Chondrocyte (in vitro differentiated cells): ENCODE data around the gene AFP. TPM values are rescaled to one million over a fixed set of nuclear protein-coding genes. Genes with fewer than 3 reads are reported as not detected.

Source experiments
- DNase-seq: peaks from one replicate; pipeline ENCODE4 v3.0.0; 2021; ENCODE audit warnings: mixed read lengths, low spot score
- H3K27ac Mint-ChIP-seq: one replicate; pipeline ENCODE4 v1.8.0; 2021; ENCODE audit warnings: mild to moderate bottlenecking, moderate library complexity, mixed read lengths; ENCODE audit not compliant: unreplicated experiment
- H3K27me3 Mint-ChIP-seq: 2 replicates; pipeline ENCODE4 v1.8.0; 2021; ENCODE audit warnings: low read depth, mixed read lengths
- H3K36me3 Mint-ChIP-seq: 2 replicates; pipeline ENCODE4 v1.8.0; 2021; ENCODE audit warnings: low read depth, mixed read lengths
- H3K4me1 Mint-ChIP-seq: 2 replicates; pipeline ENCODE4 v1.8.0; 2021; ENCODE audit warnings: low read depth, mild to moderate bottlenecking, mixed read lengths
- H3K4me3 Mint-ChIP-seq: one replicate; pipeline ENCODE4 v1.8.0; 2021; ENCODE audit warnings: mild to moderate bottlenecking, moderate library complexity, mixed read lengths; ENCODE audit not compliant: unreplicated experiment
- H3K9me3 Mint-ChIP-seq: 2 replicates; pipeline ENCODE4 v1.8.0; 2021; ENCODE audit warnings: low read depth, mixed read lengths
- total RNA-seq: library from RNA; stranded (reverse); gene quantifications from 3 replicates; pipeline ENCODE4 v1.2.1, GENCODE V29; 2021
- TF ChIP-seq, protein P1 (sequence below): fragments of 200-600 bp; sonication (generic); IDR thresholded peaks from 2 replicates; pipeline ENCODE4 v1.5.0; 2021; ENCODE audit warnings: antibody characterized with exemption, mild to moderate bottlenecking, moderate library complexity

Gene AFP
- total RNA-seq, 1 donor from 2014 or later, result not detected

DNA sequence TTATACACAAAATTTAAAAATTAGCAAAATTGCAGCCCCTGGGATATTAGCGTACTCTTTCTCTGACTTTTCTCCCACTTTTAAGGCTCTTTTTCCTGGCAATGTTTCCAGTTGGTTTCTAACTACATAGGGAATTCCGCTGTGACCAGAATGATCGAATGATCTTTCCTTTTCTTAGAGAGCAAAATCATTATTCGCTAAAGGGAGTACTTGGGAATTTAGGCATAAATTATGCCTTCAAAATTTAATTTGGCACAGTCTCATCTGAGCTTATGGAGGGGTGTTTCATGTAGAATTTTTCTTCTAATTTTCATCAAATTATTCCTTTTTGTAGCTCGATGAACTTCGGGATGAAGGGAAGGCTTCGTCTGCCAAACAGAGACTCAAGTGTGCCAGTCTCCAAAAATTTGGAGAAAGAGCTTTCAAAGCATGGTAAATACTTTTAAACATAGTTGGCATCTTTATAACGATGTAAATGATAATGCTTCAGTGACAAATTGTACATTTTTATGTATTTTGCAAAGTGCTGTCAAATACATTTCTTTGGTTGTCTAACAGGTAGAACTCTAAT lies 26.0 kb upstream of the AFP start:
- peaks cover 27% of the 10 kb centered on the region for H3K27me3 Mint-ChIP-seq
- H3K36me3 Mint-ChIP-seq, result no peaks in the 10 kb centered on the region
- no peak for DNase-seq
- no peak overlapping the region for H3K4me3 Mint-ChIP-seq
- no peaks in the 10 kb centered on the region for H3K4me1 Mint-ChIP-seq
- peaks cover 4% of the 10 kb centered on the region for H3K9me3 Mint-ChIP-seq
- TF ChIP-seq, protein P1, sequence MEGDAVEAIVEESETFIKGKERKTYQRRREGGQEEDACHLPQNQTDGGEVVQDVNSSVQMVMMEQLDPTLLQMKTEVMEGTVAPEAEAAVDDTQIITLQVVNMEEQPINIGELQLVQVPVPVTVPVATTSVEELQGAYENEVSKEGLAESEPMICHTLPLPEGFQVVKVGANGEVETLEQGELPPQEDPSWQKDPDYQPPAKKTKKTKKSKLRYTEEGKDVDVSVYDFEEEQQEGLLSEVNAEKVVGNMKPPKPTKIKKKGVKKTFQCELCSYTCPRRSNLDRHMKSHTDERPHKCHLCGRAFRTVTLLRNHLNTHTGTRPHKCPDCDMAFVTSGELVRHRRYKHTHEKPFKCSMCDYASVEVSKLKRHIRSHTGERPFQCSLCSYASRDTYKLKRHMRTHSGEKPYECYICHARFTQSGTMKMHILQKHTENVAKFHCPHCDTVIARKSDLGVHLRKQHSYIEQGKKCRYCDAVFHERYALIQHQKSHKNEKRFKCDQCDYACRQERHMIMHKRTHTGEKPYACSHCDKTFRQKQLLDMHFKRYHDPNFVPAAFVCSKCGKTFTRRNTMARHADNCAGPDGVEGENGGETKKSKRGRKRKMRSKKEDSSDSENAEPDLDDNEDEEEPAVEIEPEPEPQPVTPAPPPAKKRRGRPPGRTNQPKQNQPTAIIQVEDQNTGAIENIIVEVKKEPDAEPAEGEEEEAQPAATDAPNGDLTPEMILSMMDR, result no peak
- no peak overlapping the region for H3K27ac Mint-ChIP-seq

DNA sequence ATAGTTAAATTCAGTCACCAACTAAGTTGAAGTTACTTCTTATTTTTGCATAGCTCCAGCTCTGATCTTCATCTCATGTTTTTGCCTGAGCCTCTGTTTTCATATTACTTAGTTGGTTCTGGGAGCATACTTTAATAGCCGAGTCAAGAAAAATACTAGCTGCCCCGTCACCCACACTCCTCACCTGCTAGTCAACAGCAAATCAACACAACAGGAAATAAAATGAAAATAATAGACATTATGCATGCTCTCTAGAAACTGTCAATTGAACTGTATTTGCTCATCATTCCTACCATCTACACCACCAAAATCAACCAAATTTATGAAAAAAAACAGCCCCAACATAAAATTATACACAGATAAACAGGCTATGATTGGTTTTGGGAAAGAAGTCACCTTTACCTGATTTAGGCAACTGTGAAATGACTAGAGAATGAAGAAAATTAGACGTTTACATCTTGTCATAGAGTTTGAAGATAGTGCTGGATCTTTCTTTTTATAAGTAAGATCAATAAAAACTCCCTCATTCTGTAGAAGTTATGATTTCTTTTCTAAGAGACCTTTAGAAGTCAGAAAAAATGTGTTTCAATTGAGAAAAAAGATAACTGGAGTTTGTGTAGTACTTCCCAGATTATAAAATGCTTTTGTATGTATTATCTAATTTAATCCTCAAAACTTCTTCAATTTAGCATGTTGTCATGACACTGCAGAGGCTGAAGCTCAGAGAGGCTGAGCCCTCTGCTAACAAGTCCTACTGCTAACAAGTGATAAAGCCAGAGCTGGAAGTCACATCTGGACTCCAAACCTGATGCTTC lies 24.9 kb upstream of the AFP start:
- Mint-ChIP-seq H3K36me3 (no peaks in the 10 kb centered on the region), H3K27me3 (peaks cover 27% of the 10 kb centered on the region), H3K27ac (no peak overlapping the region), H3K9me3 (peaks cover 4% of the 10 kb centered on the region), H3K4me3 (no peak overlapping the region), H3K4me1 (no peaks in the 10 kb centered on the region)
- no peak for DNase-seq
- TF ChIP-seq, protein P1, result no peak

DNA sequence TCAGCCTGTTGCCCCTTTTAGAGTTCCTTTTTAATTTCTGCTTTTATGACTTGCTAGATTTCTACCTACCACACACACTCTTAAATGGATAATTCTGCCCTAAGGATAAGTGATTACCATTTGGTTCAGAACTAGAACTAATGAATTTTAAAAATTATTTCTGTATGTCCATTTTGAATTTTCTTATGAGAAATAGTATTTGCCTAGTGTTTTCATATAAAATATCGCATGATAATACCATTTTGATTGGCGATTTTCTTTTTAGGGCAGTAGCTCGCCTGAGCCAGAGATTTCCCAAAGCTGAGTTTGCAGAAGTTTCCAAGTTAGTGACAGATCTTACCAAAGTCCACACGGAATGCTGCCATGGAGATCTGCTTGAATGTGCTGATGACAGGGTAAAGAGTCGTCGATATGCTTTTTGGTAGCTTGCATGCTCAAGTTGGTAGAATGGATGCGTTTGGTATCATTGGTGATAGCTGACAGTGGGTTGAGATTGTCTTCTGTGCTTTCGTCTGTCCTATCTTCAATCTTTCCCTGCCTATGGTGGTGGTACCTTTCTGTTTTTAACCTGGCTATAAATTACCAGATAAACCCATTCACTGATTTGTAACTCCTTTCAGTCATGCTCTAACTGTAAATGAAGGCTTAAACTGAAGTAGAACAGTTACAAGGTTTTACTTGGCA lies 24.1 kb upstream of the AFP start:
- Mint-ChIP-seq H3K4me1 (no peaks in the 10 kb centered on the region), H3K9me3 (peaks cover 4% of the 10 kb centered on the region), H3K27ac (no peak overlapping the region), H3K4me3 (no peak overlapping the region), H3K36me3 (no peaks in the 10 kb centered on the region), H3K27me3 (peaks cover 30% of the 10 kb centered on the region)
- TF ChIP-seq, protein P1, result no peak
- DNase-seq, result no peak

DNA sequence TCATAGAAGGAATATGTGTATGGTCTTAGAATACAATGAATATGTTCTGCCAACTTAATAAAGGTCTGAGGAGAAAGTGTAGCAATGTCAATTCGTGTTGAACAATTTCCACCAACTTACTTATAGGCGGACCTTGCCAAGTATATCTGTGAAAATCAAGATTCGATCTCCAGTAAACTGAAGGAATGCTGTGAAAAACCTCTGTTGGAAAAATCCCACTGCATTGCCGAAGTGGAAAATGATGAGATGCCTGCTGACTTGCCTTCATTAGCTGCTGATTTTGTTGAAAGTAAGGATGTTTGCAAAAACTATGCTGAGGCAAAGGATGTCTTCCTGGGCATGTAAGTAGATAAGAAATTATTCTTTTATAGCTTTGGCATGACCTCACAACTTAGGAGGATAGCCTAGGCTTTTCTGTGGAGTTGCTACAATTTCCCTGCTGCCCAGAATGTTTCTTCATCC lies 22.7 kb upstream of the AFP start:
- DNase-seq, result no peak
- Mint-ChIP-seq H3K4me1 (no peaks in the 10 kb centered on the region), H3K27me3 (peaks cover 26% of the 10 kb centered on the region), H3K9me3 (no peaks in the 10 kb centered on the region), H3K4me3 (no peak overlapping the region), H3K36me3 (no peaks in the 10 kb centered on the region), H3K27ac (no peak overlapping the region)
- TF ChIP-seq, protein P1, result no peak

DNA sequence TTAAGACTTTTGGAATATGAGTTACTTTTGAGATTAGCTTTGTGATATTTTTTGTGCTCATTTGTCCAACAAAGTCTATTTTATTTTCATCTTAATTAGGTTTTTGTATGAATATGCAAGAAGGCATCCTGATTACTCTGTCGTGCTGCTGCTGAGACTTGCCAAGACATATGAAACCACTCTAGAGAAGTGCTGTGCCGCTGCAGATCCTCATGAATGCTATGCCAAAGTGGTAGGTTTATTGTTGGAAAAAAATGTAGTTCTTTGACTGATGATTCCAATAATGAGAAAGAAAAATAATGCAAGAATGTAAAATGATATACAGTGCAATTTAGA lies 21.1 kb upstream of the AFP start:
- DNase-seq, result no peak
- peaks cover 19% of the 10 kb centered on the region for H3K27me3 Mint-ChIP-seq
- no peak overlapping the region for H3K27ac Mint-ChIP-seq
- TF ChIP-seq, protein P1, result no peak
- no peak overlapping the region for H3K4me3 Mint-ChIP-seq
- H3K36me3 Mint-ChIP-seq, result no peaks in the 10 kb centered on the region
- no peaks in the 10 kb centered on the region for H3K9me3 Mint-ChIP-seq
- H3K4me1 Mint-ChIP-seq, result no peaks in the 10 kb centered on the region
